ENCODE measurements around the gene RAD18.

Gene RAD18, protein sequence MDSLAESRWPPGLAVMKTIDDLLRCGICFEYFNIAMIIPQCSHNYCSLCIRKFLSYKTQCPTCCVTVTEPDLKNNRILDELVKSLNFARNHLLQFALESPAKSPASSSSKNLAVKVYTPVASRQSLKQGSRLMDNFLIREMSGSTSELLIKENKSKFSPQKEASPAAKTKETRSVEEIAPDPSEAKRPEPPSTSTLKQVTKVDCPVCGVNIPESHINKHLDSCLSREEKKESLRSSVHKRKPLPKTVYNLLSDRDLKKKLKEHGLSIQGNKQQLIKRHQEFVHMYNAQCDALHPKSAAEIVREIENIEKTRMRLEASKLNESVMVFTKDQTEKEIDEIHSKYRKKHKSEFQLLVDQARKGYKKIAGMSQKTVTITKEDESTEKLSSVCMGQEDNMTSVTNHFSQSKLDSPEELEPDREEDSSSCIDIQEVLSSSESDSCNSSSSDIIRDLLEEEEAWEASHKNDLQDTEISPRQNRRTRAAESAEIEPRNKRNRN

GRCh38 chr3:8963137-8963853 lies at the start of gene RAD18:
TSS of gene RAD18 (minus strand) at chr3:8963472. CDS start at chr3:8963385, 87 bp downstream.
- DNase-seq: peak; percentile 88

GRCh38 chr3:9012521-9012920 lies 49.2 kb upstream of the RAD18 start:
- no peak for DNase-seq

DNA sequence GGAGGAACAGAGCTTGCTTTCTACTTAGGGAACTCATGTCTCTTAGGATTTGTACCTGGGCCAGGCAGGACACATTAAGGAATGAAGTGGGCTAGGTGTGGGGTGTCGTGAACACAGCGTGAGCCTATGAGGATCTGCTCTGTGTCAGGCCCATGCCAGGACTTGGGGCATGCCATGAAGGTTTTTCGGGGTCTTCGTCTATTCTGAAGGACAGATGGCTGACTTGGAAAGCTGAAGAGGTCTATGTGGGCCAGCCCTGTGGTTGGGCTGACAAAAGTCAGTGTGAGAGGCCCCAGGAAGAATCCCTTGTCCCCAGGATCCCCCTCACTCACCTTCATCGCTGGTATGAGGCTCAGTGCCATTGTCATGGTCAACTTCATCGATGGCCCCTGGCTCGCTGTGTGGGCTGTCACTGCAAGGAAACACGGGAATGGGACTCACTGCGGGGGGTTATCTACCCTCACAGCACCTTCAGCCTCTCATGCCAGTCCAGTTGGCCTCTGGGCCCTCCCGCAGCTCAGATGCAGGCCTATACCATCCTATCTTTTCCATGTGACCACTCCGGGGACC lies 46.8 kb upstream of the RAD18 start:
- no peak for DNase-seq

GRCh38 chr3:9008550-9009255 lies 45.4 kb upstream of the RAD18 start:
- no peak for DNase-seq

GRCh38 chr3:9007928-9008327 lies 44.7 kb upstream of the RAD18 start:
- no peak for DNase-seq

DNA sequence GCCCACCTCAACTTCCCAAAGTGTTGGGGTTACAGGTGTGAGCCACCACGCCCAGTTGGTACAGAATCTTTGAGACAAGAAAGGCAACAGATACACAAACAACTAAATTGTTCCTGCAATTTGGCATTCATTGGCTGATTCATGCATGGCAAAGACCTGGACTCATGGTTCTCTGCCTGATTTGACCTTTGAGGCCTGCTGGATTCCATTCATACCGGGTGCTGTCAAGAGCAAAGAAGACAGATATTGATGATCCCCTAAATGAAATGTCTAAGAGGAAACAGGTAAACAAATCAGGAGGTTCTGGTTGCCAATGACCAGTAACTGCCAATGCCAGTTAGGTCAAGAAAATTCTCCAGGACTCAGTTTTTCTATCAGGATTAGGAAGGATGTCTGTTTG lies 43.9 kb upstream of the RAD18 start:
- no peak for DNase-seq

GRCh38 chr3:9000041-9000440 lies 36.8 kb upstream of the RAD18 start:
- no peak for DNase-seq

DNA sequence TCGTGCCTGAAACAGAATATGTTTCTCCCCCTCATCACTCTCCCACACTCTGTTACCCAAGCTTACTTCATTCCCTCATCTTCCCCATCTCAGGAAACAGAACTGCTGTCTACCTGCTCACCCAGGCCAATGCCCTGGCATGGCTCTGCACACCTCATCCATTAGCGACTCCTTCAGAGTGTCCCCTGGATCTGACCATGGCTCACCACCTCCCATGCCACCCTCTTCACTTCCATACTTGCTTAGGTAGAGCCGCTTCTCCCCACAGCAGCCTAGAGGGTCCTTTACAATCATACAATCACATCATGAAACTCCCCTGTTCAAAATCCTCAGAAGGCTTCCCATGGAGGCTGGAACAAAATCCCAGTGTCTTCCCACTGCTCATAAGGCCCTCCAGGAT lies 33.9 kb upstream of the RAD18 start:
- no peak for DNase-seq

- no peak for DNase-seq
Measured at GRCh38 chr3:8996681-8997121, 33.4 kb upstream of the RAD18 start.

GRCh38 chr3:8996216-8996615 lies 32.9 kb upstream of the RAD18 start:
- DNase-seq: no peak

- DNase-seq: no peak
Measured at GRCh38 chr3:8994226-8994625, 31.0 kb upstream of the RAD18 start.

DNA sequence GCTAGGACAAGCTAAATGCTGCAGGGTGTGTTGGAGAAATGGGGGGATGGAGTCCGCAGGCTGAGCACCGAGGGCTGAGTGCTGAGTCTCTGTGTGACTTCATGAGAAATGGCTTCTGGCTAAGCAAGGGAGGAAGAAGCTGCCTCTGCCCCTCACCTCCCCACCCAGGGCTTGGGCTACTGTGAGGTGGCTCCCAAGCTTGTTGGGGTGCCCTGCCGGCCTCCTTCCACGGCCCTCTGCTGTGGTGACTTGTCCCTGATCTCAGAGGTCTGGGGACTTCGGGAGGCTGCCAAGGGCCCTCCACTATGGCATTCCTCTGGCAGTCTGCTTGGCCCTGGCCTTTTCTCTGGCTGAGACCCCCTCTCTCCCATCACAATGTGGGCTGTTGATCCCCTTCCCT lies 30.1 kb upstream of the RAD18 start:
- DNase-seq: no peak

DNA sequence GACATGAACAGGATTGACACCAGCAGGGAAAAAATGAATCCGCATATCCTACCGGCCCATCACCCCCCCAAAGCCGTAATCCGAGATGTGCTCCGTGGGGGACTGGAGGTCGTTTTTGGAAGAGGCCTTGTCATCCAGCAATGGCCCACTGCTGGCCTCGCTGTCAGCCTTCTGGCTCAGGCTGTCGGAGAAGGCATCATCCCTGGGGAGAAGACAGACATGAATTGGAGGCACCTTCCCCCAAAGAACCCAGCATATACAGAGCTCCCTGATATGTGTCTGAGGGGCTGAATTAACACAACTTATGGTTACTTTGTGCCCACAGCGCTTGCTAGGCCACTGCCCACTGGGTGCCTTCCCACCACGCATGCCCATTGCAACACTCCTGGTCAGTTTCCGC lies 29.6 kb upstream of the RAD18 start:
- no peak for DNase-seq

- DNase-seq: no peak
Measured at GRCh38 chr3:8992199-8992598, 28.9 kb upstream of the RAD18 start.

- DNase-seq: no peak
Measured at GRCh38 chr3:8990266-8991215, 27.3 kb upstream of the RAD18 start.

DNA sequence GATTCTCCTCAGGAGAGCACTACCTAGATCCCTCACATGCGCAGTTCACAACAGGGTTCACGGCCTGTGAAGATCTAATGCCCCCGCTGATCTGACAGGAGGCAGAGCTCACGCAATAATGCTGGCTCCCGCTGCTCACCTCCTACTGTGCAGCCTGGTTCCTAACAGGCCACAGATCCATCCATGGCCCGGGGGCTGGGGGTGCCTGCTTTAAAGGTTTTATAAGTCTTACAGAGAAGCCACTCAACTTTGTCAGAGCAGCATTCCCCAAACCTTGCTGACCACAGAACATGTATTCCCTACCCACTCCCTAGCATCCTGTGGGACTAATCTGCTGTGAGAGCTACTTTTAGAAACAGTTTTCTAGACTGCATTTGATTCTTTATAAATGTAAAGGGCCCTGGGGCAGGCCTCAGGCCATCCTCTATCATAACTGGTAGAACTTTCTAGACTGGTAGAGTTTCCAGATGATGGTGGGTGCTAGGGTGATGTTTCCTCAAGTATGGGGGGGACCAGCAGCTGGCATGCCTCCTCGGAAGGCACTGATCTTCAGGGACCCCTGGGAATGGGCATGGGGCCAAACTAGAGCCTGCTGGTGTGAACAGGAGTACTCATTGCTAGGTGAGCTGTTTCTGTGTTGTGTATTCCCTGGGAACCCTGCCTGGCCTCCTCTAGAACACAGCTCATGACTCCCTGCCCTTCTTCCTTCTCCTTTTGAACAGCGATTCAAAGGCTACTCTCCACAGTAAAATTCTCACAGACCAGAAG lies 25.7 kb upstream of the RAD18 start:
- DNase-seq: no peak

- no peak for DNase-seq
Measured at GRCh38 chr3:8988384-8988655, 25.0 kb upstream of the RAD18 start.

- DNase-seq: peak; percentile 46
Measured at GRCh38 chr3:8987645-8988383, 24.5 kb upstream of the RAD18 start.

DNA sequence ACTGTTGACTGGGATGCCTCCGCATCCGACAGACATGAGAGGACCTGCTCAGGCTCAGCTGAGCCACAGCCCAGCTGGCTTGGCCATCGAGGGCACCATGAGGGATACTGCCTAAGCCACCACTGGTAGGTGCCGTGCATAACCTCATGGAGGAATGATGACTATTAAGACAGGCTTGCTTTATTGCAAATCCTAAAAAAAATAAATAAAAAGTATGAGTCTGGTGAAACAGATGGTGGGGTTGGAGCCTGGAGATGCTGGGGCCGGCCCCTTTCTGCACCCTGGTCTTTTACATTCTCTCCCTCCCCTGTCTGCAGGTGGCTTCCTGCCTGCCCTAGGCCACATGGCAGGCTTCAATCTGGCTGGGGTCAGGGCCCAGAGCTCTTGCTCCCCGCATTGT lies 24.0 kb upstream of the RAD18 start:
- no peak for DNase-seq

DNA sequence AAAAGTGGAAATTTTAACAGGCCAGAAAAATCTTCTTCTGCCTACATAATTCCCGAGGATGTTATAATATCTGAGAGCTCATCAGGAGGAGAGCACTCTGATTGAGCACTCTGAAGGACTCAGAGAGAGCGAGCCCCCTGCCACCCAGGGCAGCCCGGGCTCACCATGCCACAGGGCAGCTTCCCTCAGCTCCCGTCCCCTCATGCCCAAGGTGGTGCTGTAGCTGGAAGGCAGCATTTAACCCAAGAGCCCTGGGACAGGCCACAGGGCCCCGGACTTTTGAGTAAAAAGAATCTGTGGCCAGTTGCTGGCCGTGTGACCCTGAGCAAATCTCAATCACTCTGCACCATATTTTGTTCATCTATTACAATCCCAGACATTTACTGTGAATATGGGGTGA lies 23.5 kb upstream of the RAD18 start:
- no peak for DNase-seq

GRCh38 chr3:8985876-8986275 lies 22.6 kb upstream of the RAD18 start:
- no peak for DNase-seq
